Activated CD8-positive, alpha-beta memory T cell treated with anti-CD3 and anti-CD28 coated beads, Interleukin-2, amount 10 ng/mL, durations not matched to agents 7 days and 5 days (primary cell): ENCODE measurements around the gene APP. TPM values are rescaled to one million over a fixed set of nuclear protein-coding genes. Genes with fewer than 3 reads are reported as not detected.
"Not testable (repeated sequence)": the region's sequence is repeated elsewhere in the genome, so short reads cannot be mapped to it uniquely, and the experiment has no call there.

Experiments used
- ATAC-seq: fragments of 150-1000 bp; cut with Tn5 transposase; one replicate; pipeline ENCODE4 v1.10.0; 2021; ENCODE audit warnings: moderate library complexity
- CTCF ChIA-PET: fragments of 350-600 bp; sonication (Branson Sonifier 250); formaldehyde crosslinking; loops from one replicate; lab custom pipeline; 2021; ENCODE audit warnings: antibody characterized with exemption; lab: Charles Lee
- DNase-seq: peaks from one replicate; pipeline ENCODE4 v3.0.0-alpha.2; 2020
- H3K27ac Mint-ChIP-seq: one replicate; pipeline ENCODE4 v1.8.0; 2021; ENCODE audit warnings: mild to moderate bottlenecking, mixed read lengths
- H3K27me3 Mint-ChIP-seq: one replicate; pipeline ENCODE4 v1.8.0; 2021; ENCODE audit warnings: mixed read lengths
- H3K36me3 Mint-ChIP-seq: one replicate; pipeline ENCODE4 v1.8.0; 2021; ENCODE audit warnings: mild to moderate bottlenecking, mixed read lengths
- H3K4me1 Mint-ChIP-seq: one replicate; pipeline ENCODE4 v1.8.0; 2021; ENCODE audit warnings: mixed read lengths
- H3K4me3 Mint-ChIP-seq: one replicate; pipeline ENCODE4 v1.8.0; 2021; ENCODE audit warnings: mild to moderate bottlenecking, moderate library complexity, mixed read lengths
- H3K9me3 Mint-ChIP-seq: one replicate; pipeline ENCODE4 v1.8.0; 2022; ENCODE audit warnings: low read depth, mixed read lengths
- total RNA-seq, 2 experiments: library from RNA; stranded (reverse); gene quantifications; one replicate each; pipeline ENCODE4 v1.2.3, GENCODE V29; 2021

The APP gene
- total RNA-seq, 2 experiments from 2014 or later: 11.2 to 25.1 TPM

GRCh38 chr21:26096494-26097371 lies 73.8 kb downstream of the APP start:
- Mint-ChIP-seq H3K27ac (no peak overlapping the region), H3K9me3 (no peaks in the 10 kb centered on the region), H3K27me3 (no peaks in the 10 kb centered on the region), H3K4me3 (no peak overlapping the region), H3K36me3 (no peaks in the 10 kb centered on the region), H3K4me1 (no peaks in the 10 kb centered on the region)
- DNase-seq (no peak), ATAC-seq (no peak)
- CTCF ChIA-PET: no interaction called here

DNA sequence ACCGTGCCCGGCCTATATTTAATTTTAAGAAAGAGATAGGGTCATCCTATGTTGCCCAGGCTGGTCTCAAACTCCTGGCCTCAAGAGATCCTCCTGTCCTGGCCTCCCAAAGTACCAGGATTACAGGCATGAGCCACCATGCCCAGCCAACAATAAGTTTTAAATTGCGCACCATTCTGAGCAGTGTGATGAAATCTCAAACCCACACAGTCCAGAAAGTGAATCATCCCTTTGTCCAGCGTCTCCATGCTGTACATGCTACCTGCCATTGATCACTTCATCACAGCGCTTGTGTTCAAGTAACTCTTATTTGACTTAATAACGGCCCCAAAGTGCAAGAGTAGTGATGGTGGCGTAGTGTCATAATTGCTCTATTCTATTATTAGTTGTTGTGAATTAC lies 75.4 kb downstream of the APP start:
- ATAC-seq: no peak
- Mint-ChIP-seq H3K36me3 (no peaks in the 10 kb centered on the region), H3K9me3 (no peaks in the 10 kb centered on the region), H3K27ac (no peak overlapping the region), H3K27me3 (no peaks in the 10 kb centered on the region), H3K4me3 (no peak overlapping the region), H3K4me1 (no peaks in the 10 kb centered on the region)
- DNase-seq: no peak
- CTCF ChIA-PET: no interaction called here

- Mint-ChIP-seq H3K4me1 (no peaks in the 10 kb centered on the region), H3K27ac (no peak overlapping the region), H3K4me3 (no peak overlapping the region), H3K36me3 (no peaks in the 10 kb centered on the region), H3K9me3 (no peaks in the 10 kb centered on the region), H3K27me3 (no peaks in the 10 kb centered on the region)
- ATAC-seq: no peak
- no peak for DNase-seq
- CTCF ChIA-PET: interaction anchor here (0.6 kb wide), 1 partner anchor 418 kb away, joined by 3 read pairs; no protein-coding TSS in a partner anchor
These were observed 77.4 kb downstream of the APP start for GRCh38 chr21:26093122-26093521.

- H3K36me3 Mint-ChIP-seq: no peaks in the 10 kb centered on the region
- no peak overlapping the region for H3K4me3 Mint-ChIP-seq
- H3K4me1 Mint-ChIP-seq: no peaks in the 10 kb centered on the region
- ATAC-seq: no peak
- no peaks in the 10 kb centered on the region for H3K9me3 Mint-ChIP-seq
- DNase-seq: no peak
- CTCF ChIA-PET: no interaction called here
- no peak overlapping the region for H3K27ac Mint-ChIP-seq
- H3K27me3 Mint-ChIP-seq: no peaks in the 10 kb centered on the region
These were observed 79.0 kb downstream of the APP start for GRCh38 chr21:26091480-26092018.

- H3K9me3 Mint-ChIP-seq: no peaks in the 10 kb centered on the region
- CTCF ChIA-PET: no interaction called here
These were observed 80.8 kb downstream of the APP start for GRCh38 chr21:26089730-26090129.

DNA sequence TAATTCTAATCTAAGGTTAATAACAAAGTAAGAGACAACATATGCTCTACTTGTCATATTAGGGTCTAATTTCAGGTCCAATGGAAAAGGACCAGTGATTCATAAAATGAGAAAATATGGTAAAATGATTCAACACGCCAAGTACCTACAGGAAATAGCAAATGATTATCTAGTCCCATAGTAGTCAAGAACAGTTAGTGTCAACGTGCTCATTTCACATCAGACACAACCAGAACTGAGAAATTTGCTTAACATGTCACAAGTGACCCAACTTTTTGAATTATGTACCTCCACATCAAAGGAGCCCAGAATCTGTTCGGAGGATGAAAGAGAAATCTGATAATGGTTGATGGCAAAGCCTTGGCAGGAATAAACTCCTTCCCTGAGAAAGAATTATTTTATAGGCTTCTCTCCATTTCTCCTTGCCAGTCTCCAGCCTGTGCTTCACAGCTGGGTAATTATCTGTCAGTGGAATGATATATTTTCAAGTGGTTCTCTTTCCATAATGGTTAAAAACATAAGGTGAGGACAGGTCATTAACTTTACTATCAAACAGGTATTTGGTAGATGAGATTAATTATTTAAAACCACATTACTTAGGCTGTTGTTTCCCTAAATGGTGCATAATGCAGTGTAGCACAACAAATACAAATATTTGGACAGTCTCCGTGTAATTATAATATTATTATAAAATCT lies 83.2 kb downstream of the APP start:
- DNase-seq: no peak
- no peak for ATAC-seq

More at GRCh38 chr21:26089730-26090129, 80.8 kb downstream of the APP start:
- no peaks in the 10 kb centered on the region for H3K4me1 Mint-ChIP-seq
- no peaks in the 10 kb centered on the region for H3K36me3 Mint-ChIP-seq
- no peaks in the 10 kb centered on the region for H3K27me3 Mint-ChIP-seq
- H3K27ac Mint-ChIP-seq: no peak overlapping the region
- DNase-seq (no peak), ATAC-seq (no peak)
- H3K4me3 Mint-ChIP-seq: no peak overlapping the region

GRCh38 chr21:26085882-26086281 lies 84.7 kb downstream of the APP start:
- Mint-ChIP-seq H3K9me3 (no peaks in the 10 kb centered on the region), H3K27me3 (no peaks in the 10 kb centered on the region), H3K4me1 (peaks cover 6% of the 10 kb centered on the region), H3K36me3 (no peaks in the 10 kb centered on the region), H3K27ac (no peak overlapping the region), H3K4me3 (no peak overlapping the region)
- ATAC-seq (no peak), DNase-seq (no peak)
- CTCF ChIA-PET: no interaction called here

More for the DNA sequence above, 83.2 kb downstream of the APP start:
- Mint-ChIP-seq H3K9me3 (no peaks in the 10 kb centered on the region), H3K36me3 (no peaks in the 10 kb centered on the region), H3K27ac (no peak overlapping the region), H3K4me3 (no peak overlapping the region), H3K4me1 (peaks cover 6% of the 10 kb centered on the region), H3K27me3 (no peaks in the 10 kb centered on the region)
- CTCF ChIA-PET: no interaction called here

DNA sequence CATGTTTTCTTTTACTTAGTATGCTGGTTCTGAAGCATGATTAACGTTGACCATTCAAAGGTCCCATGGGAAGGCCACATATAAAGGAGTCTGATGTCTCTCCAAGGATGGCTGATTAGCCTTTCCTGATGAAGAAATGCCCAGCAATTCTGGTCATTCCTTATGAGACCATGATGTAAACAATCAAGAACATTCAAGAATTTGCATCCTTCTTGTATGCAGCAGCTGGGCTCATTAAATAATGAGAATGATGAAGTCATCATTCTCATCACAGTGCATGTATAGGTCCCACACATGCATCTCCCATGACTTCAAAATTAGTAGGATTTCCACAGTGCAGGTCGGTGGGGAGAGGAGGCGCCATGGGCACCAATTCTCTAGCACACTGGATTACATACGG lies 85.4 kb downstream of the APP start:
- H3K36me3 Mint-ChIP-seq: no peaks in the 10 kb centered on the region
- no peak overlapping the region for H3K27ac Mint-ChIP-seq
- H3K4me1 Mint-ChIP-seq: peaks cover 6% of the 10 kb centered on the region
- no peak overlapping the region for H3K4me3 Mint-ChIP-seq
- ATAC-seq (no peak), DNase-seq (no peak)
- H3K27me3 Mint-ChIP-seq: no peaks in the 10 kb centered on the region
- H3K9me3 Mint-ChIP-seq: no peaks in the 10 kb centered on the region
- CTCF ChIA-PET: no interaction called here

- DNase-seq: no peak
- no peaks in the 10 kb centered on the region for H3K9me3 Mint-ChIP-seq
- ATAC-seq: no peak
- CTCF ChIA-PET: no interaction called here
- H3K36me3 Mint-ChIP-seq: no peaks in the 10 kb centered on the region
- no peak overlapping the region for H3K4me3 Mint-ChIP-seq
- H3K4me1 Mint-ChIP-seq: peaks cover 6% of the 10 kb centered on the region
- H3K27ac Mint-ChIP-seq: no peak overlapping the region
- H3K27me3 Mint-ChIP-seq: no peaks in the 10 kb centered on the region
These were observed 88.0 kb downstream of the APP start for GRCh38 chr21:26082549-26082948.

DNA sequence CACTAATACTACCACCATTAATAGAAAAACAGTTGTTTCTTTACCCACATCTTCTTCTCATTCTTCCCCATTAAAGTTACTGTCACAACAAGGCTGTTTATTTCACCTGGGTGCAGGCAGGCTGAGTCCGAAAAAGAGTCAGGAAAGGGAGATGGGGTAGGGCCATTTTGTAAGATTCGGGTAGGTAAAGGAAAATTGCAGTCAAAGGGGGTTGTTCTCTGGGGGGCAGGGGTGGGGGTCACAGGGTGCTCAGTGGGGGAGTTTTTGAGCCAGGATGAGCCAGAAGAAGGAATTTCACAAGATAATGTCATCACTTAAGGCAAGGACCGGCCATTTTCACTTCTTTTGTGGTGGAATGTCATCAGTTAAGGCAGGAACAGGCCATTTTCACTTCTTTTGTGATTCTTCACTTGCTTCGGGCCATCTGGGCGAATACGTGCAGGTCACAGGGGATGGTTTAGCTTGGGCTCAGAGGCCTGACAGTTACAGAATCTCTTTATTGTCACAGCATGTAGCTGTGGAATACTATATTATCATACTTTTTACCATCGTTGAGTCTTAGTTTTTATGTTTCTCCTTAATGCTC lies 89.3 kb downstream of the APP start:
- H3K36me3 Mint-ChIP-seq, H3K27ac Mint-ChIP-seq, H3K9me3 Mint-ChIP-seq, H3K4me3 Mint-ChIP-seq, ATAC-seq, CTCF ChIA-PET, H3K27me3 Mint-ChIP-seq, H3K4me1 Mint-ChIP-seq, DNase-seq: not testable (repeated sequence)

GRCh38 chr21:26080211-26080610 lies 90.4 kb downstream of the APP start:
- no peak for ATAC-seq
- CTCF ChIA-PET: no interaction called here
- H3K27me3 Mint-ChIP-seq: no peaks in the 10 kb centered on the region

DNA sequence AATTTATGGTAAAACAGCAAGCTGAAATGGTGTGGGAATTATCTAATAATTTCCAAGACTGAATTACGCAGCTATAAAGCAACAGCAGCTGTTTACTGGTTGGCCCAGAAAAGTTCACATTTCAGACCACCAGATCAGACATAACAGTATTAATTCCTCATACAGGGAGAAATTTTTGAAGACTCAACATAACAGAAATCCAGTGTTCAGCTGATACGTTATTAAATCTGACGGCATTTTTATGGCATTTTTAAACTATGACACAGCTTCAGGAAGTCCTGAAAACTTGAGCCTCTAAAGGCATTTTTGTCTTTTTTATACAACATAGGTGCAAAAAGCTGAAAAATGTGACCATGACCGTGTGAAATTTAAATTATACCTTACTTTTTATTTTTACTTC lies 91.2 kb downstream of the APP start:
- no peak overlapping the region for H3K4me3 Mint-ChIP-seq
- ATAC-seq: no peak
- H3K36me3 Mint-ChIP-seq: no peaks in the 10 kb centered on the region
- CTCF ChIA-PET: no interaction called here
- no peak overlapping the region for H3K27ac Mint-ChIP-seq
- H3K9me3 Mint-ChIP-seq: no peaks in the 10 kb centered on the region
- H3K27me3 Mint-ChIP-seq: no peaks in the 10 kb centered on the region
- peaks cover 6% of the 10 kb centered on the region for H3K4me1 Mint-ChIP-seq
- DNase-seq: no peak

More at GRCh38 chr21:26080211-26080610, 90.4 kb downstream of the APP start:
- no peaks in the 10 kb centered on the region for H3K9me3 Mint-ChIP-seq
- no peak overlapping the region for H3K4me3 Mint-ChIP-seq
- no peaks in the 10 kb centered on the region for H3K36me3 Mint-ChIP-seq
- H3K27ac Mint-ChIP-seq: no peak overlapping the region
- no peak for DNase-seq
- peaks cover 6% of the 10 kb centered on the region for H3K4me1 Mint-ChIP-seq

GRCh38 chr21:26077521-26077920 lies 93.0 kb downstream of the APP start:
- no peak for DNase-seq
- no peak for ATAC-seq
- H3K9me3 Mint-ChIP-seq: no peaks in the 10 kb centered on the region
- no peaks in the 10 kb centered on the region for H3K27me3 Mint-ChIP-seq
- no peaks in the 10 kb centered on the region for H3K36me3 Mint-ChIP-seq
- CTCF ChIA-PET: no interaction called here
- H3K27ac Mint-ChIP-seq: no peak overlapping the region
- H3K4me1 Mint-ChIP-seq: no peaks in the 10 kb centered on the region
- no peak overlapping the region for H3K4me3 Mint-ChIP-seq
